Measurements from ENCODE around the gene DDOST.

DNA sequence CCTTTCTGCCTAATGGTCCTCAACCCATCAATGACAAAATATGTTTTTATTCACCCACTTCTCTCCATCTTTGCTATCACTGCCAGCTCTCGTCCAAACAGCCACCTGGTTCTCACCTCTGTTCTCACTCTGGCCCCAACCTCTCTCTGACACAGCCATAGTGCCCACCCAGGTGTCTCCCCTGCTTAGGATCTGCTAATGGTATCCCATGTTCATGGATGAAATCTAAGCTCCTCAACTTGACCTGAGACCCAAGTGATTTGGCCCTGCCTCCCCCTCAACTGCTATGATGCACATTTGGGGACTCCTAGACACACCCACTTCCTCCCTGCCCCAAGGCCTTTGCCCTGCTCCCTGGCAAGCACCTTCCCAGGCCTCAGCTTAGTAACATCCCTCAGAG, 30.7 kb upstream of the DDOST start:
- TF ChIP-seq, protein P1, sequence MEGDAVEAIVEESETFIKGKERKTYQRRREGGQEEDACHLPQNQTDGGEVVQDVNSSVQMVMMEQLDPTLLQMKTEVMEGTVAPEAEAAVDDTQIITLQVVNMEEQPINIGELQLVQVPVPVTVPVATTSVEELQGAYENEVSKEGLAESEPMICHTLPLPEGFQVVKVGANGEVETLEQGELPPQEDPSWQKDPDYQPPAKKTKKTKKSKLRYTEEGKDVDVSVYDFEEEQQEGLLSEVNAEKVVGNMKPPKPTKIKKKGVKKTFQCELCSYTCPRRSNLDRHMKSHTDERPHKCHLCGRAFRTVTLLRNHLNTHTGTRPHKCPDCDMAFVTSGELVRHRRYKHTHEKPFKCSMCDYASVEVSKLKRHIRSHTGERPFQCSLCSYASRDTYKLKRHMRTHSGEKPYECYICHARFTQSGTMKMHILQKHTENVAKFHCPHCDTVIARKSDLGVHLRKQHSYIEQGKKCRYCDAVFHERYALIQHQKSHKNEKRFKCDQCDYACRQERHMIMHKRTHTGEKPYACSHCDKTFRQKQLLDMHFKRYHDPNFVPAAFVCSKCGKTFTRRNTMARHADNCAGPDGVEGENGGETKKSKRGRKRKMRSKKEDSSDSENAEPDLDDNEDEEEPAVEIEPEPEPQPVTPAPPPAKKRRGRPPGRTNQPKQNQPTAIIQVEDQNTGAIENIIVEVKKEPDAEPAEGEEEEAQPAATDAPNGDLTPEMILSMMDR (IDR thresholded peaks at IDR 0.05), result no peak
- no peak for TF ChIP-seq ZFX (IDR thresholded peaks at IDR 0.05; ENCODE audit: borderline replicate concordance)

Data from 22Rv1 (cell line).